GOT3 (cell line): Measurements from ENCODE around the gene SAMHD1.
A peak's percentile ranks its signal among the peaks of the same experiment; 100 is the strongest.
"Not testable (repeated sequence)": the region's sequence is repeated elsewhere in the genome, so short reads cannot be mapped to it uniquely, and the experiment has no call there.

Experiments
- DNase-seq: peaks from one replicate; lab custom pipeline; 2025; ENCODE audit warnings: mixed read lengths; lab: John Stamatoyannopoulos, UW

The SAMHD1 gene

GRCh38 chr20:36916199-36916598, 35.3 kb downstream of the SAMHD1 start:
- DNase-seq = no peak

- no peak for DNase-seq
Observed at GRCh38 chr20:36908603-36909002, 42.9 kb downstream of the SAMHD1 start.

GRCh38 chr20:36906086-36906485, 45.4 kb downstream of the SAMHD1 start:
- not testable (repeated sequence) for DNase-seq

- DNase-seq = not testable (repeated sequence)
Observed at GRCh38 chr20:36905566-36905965, 45.9 kb downstream of the SAMHD1 start.

GRCh38 chr20:36904690-36905089, 46.8 kb downstream of the SAMHD1 start:
- DNase-seq = no peak

- DNase-seq = no peak
Observed at GRCh38 chr20:36895036-36895435, 56.5 kb downstream of the SAMHD1 start.

- no peak for DNase-seq
Observed at GRCh38 chr20:36893801-36894200, 57.7 kb downstream of the SAMHD1 start.

GRCh38 chr20:36891211-36891610, 60.3 kb downstream of the SAMHD1 start:
- DNase-seq = no peak

GRCh38 chr20:36890586-36890985, 60.9 kb downstream of the SAMHD1 start:
- no peak for DNase-seq

GRCh38 chr20:36888880-36889516, 62.5 kb downstream of the SAMHD1 start:
- DNase-seq = no peak

GRCh38 chr20:36887752-36888090, 63.8 kb downstream of the SAMHD1 start:
- DNase-seq = no peak

- peak; percentile 67 for DNase-seq
Observed at GRCh38 chr20:36886859-36887751, 64.4 kb downstream of the SAMHD1 start.

- no peak for DNase-seq
Observed at GRCh38 chr20:36885356-36885755, 66.2 kb downstream of the SAMHD1 start.

GRCh38 chr20:36883977-36884535, 67.5 kb downstream of the SAMHD1 start:
- no peak for DNase-seq

- DNase-seq = no peak
Observed at GRCh38 chr20:36881888-36882287, 69.6 kb downstream of the SAMHD1 start.

- DNase-seq = no peak
Observed at GRCh38 chr20:36881331-36881730, 70.2 kb downstream of the SAMHD1 start.

GRCh38 chr20:36880741-36881250, 70.7 kb downstream of the SAMHD1 start:
- DNase-seq = no peak

GRCh38 chr20:36878941-36879340, 72.6 kb downstream of the SAMHD1 start:
- no peak for DNase-seq

- no peak for DNase-seq
Observed at GRCh38 chr20:36876473-36876833, 75.1 kb downstream of the SAMHD1 start.

- no peak for DNase-seq
Observed at GRCh38 chr20:36875702-36876472, 75.6 kb downstream of the SAMHD1 start, which contains the start of gene TLDC2. TLDC2 (plus strand) TSS chr20:36876138; CDS start chr20:36876175, 37 bp downstream.

- not testable (repeated sequence) for DNase-seq
Observed at GRCh38 chr20:36875093-36875492, 76.4 kb downstream of the SAMHD1 start.
